Right cardiac atrium (tissue), 5 donors: Measurements from ENCODE around the gene VPS36. TPM values are rescaled to one million over a fixed set of nuclear protein-coding genes. Genes with fewer than 3 reads are reported as not detected.
"Not testable (repeated sequence)": the region's sequence is repeated elsewhere in the genome, so short reads cannot be mapped to it uniquely, and the experiment has no call there.

Experiments used
- ATAC-seq, 2 donors: fragments of 200-7000 bp; cut with Tn5 transposase; one replicate each; pipeline versions ENCODE4 v1.8.0 to v1.9.1; 2020; ENCODE audit warnings: moderate library complexity in 2 of 2, mild to moderate bottlenecking in 1 of 2
- DNase-seq, 3 donors: peaks; one replicate each; pipeline ENCODE4 v3.0.0-alpha.2; 2020
- H3K27ac ChIP-seq: one replicate; pipeline ENCODE4 v1.5.1; 2013; ENCODE audit warnings: mild to moderate bottlenecking, low read length, control low read depth, moderate library complexity
- H3K27me3 ChIP-seq: one replicate; pipeline ENCODE4 v1.6.1; 2013; ENCODE audit not compliant: control insufficient read depth, insufficient read depth
- H3K4me1 ChIP-seq: one replicate; pipeline ENCODE4 v1.6.1; 2013; ENCODE audit warnings: low read length; ENCODE audit not compliant: control insufficient read depth, insufficient read depth
- H3K4me3 ChIP-seq: one replicate; pipeline ENCODE4 v1.5.1; 2013; ENCODE audit warnings: low read length, control low read depth
- H3K9me3 ChIP-seq: one replicate; pipeline ENCODE4 v1.6.1; 2013; ENCODE audit warnings: low read length; ENCODE audit not compliant: control insufficient read depth
- WGBS: extraction: QIAGEN DNeasy Blood & Tissue Kit; methylation state at CpG from one replicate; pipeline ENCODE4 v1.1.7; 2013; 5-methylcytosine and 5-hydroxymethylcytosine counted together
- intact Hi-C, 4 donors: fragments of 100-400 bp; cut with DNase I; formaldehyde crosslinking; loops; one replicate each; pipeline versions ENCODE4 v1.11.0 to v1.14.0; 2022 to 2023
- long read RNA-seq, 4 donors: library from polyadenylated mRNA; unstranded; transcript quantifications; one replicate each; pipeline ENCODE4 v2.0.0, GENCODE V29; 2020 to 2021
- polyA plus RNA-seq: library from polyadenylated mRNA; stranded (reverse); fragments of 200-250 nt; gene quantifications from one replicate; pipeline ENCODE4 v1.2.3, GENCODE V29; 2013
- total RNA-seq, 4 donors: library from RNA; stranded (reverse); fragmentation: NEBNext Ultra II Directional; extraction: Animal tissue kit (Norgen Biotek cat#: 25700); gene quantifications; one replicate each; pipeline ENCODE4 v1.2.1, GENCODE V29; 2021
- donor health status: healthy with polysubstance abuse.
- donor health status: DM: no; HTN: yes; CAD: no.
- donor health status: DM: no; HTN: no; CAD: no.
- donor health status: DM: no; HTN: yes; CAD: no; lungs with severe emphysema.
- donor health status: DM: yes; HTN: yes; CAD: no.

The VPS36 gene, protein sequence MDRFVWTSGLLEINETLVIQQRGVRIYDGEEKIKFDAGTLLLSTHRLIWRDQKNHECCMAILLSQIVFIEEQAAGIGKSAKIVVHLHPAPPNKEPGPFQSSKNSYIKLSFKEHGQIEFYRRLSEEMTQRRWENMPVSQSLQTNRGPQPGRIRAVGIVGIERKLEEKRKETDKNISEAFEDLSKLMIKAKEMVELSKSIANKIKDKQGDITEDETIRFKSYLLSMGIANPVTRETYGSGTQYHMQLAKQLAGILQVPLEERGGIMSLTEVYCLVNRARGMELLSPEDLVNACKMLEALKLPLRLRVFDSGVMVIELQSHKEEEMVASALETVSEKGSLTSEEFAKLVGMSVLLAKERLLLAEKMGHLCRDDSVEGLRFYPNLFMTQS
- 10 to 100 TPM; 32.6 to 38.8 (median 34.9) TPM for total RNA-seq
- 20.5 TPM for polyA plus RNA-seq
- long read RNA-seq, donor 1, full-length matches to known transcripts, result 81 of 110 reads
- long read RNA-seq, donor 1, partial matches to known transcripts, result 12 of 110 reads
- long read RNA-seq, donor 1, other reads (novel, unspliced or antisense), result 17 of 110 reads
- long read RNA-seq, donor 2, full-length matches to known transcripts, result 30 of 46 reads
- long read RNA-seq, donor 2, partial matches to known transcripts, result 8 of 46 reads
- long read RNA-seq, donor 2, other reads (novel, unspliced or antisense), result 8 of 46 reads
- long read RNA-seq, donor 3, full-length matches to known transcripts, result 67 of 100 reads
- long read RNA-seq, donor 3, partial matches to known transcripts, result 22 of 100 reads
- long read RNA-seq, donor 3, other reads (novel, unspliced or antisense), result 11 of 100 reads
- long read RNA-seq, donor 4, full-length matches to known transcripts, result 21 of 31 reads
- long read RNA-seq, donor 4, partial matches to known transcripts, result 6 of 31 reads
- long read RNA-seq, donor 4, other reads (novel, unspliced or antisense), result 4 of 31 reads

DNA sequence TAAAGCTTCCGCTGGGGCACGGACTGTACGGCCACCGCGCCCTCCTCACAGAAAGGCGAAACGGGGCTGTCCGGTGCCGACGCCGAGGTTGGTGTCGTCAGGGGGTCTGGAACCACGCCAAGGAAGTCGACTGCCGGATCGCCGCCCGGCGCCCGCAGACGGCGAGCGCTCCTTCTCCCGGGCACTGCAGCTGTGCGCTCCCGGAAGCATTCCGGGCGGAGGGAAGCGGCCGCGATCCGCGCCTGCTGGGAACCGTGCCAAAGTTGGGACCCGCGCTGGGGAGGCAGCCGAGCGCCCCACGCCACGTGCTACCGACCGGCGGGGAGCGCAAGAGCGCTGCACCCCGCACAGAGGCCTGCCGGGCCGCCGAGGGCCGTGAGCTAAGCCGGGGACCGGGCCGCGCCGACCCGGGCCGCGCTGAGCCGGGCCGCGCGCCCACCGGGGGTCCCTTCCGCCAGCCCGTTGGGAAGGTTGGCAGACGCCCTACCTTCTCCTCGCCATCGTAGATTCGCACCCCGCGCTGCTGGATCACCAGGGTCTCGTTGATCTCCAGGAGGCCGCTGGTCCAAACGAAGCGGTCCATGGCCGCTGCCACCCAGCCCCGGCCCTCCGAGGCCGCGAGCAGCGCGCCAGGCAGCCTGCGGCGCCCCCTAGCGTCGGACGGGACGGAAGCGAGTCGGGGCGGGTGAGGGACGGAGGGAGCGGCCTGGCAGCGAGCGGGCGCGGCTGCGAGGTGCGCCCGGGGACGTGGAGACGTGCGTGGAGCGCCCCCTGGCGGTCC lies at the start of gene VPS36:
VPS36 (minus strand) TSS at position 623 of the 781 bp plus-strand sequence; CDS start at position 583, 40 bp downstream.
- peaks cover 2% of the 10 kb centered on the region for H3K4me1 ChIP-seq
- DNase-seq (peak; percentile 97 to 99 (median 99)), ATAC-seq (peak; percentile 92 to 95)
- H3K4me3 ChIP-seq, result peak within 1 kb of the TSS; percentile 81
- peak within 1 kb of the TSS; percentile 97 for H3K27ac ChIP-seq
- intact Hi-C loops, result loop anchor here in 3 of 4 donors (5.0 to 10.0 kb wide), 3 partner anchors 48 to 108 kb away; no protein-coding TSS in a partner anchor
- H3K27me3 ChIP-seq, result no peaks in the 10 kb centered on the region
- under 1% methylated on average over 105 of the region's 105 CpGs for WGBS
- H3K9me3 ChIP-seq, result no peaks in the 10 kb centered on the region

DNA sequence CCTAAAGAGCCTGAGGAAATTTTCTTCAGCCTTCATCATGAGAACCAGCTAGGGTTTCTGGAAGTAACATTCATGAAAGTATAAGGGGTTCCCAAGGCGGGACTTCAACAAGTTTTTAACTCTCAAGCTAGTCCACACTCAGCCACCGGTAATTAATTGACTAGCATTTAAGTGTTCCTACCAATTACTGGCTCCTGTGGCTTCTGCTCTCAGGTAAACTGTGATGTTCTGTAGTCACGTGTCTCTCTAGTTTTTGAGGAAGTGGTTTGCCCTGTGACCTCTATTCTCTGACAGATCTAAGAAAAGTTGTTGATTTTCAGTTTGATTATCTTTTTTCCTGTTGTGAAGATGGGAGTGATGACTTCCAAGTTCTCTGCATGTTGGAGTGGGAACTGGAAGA lies 47.5 kb upstream of the VPS36 start:
- H3K27me3 ChIP-seq, H3K27ac ChIP-seq, intact Hi-C loops, DNase-seq, H3K4me1 ChIP-seq, H3K4me3 ChIP-seq, H3K9me3 ChIP-seq, ATAC-seq: not testable (repeated sequence)
- 63% methylated on average over 3 of the region's 3 CpGs for WGBS

DNA sequence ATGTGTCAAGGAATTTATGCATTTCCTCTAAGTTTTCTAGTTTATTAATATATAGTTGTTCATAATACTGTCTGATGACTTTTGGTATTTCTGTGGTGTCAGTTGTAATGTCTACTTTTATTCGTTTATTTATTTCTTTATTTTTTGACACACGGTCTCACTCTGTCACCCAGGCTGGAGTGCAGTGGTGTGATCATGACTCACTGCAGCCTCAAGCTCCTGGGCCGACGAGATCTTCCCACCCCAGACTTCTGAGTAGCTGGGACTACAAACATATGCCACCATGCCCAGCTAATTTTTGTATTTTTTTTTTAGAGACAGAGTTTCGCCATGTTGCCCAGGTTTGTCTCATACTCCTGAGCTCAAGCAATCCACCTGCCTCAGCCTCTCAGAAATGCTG lies 43.8 kb upstream of the VPS36 start:
- H3K27me3 ChIP-seq, ATAC-seq, H3K4me3 ChIP-seq, H3K4me1 ChIP-seq, H3K9me3 ChIP-seq, DNase-seq, intact Hi-C loops, H3K27ac ChIP-seq: not testable (repeated sequence)
- 72% methylated on average over 5 of the region's 5 CpGs for WGBS

GRCh38 chr13:52491015-52491414 lies 40.6 kb upstream of the VPS36 start:
- 82% methylated on average over 2 of the region's 5 CpGs for WGBS
- H3K4me3 ChIP-seq, DNase-seq, intact Hi-C loops, H3K9me3 ChIP-seq, H3K27me3 ChIP-seq, H3K4me1 ChIP-seq, H3K27ac ChIP-seq, ATAC-seq: not testable (repeated sequence)

- H3K27ac ChIP-seq, intact Hi-C loops, DNase-seq, H3K9me3 ChIP-seq, ATAC-seq, H3K27me3 ChIP-seq, H3K4me1 ChIP-seq, H3K4me3 ChIP-seq: not testable (repeated sequence)
- WGBS, result no CpG with 5 or more reads among the region's 22 CpGs
These were observed 38.3 kb upstream of the VPS36 start for GRCh38 chr13:52488763-52489162.

DNA sequence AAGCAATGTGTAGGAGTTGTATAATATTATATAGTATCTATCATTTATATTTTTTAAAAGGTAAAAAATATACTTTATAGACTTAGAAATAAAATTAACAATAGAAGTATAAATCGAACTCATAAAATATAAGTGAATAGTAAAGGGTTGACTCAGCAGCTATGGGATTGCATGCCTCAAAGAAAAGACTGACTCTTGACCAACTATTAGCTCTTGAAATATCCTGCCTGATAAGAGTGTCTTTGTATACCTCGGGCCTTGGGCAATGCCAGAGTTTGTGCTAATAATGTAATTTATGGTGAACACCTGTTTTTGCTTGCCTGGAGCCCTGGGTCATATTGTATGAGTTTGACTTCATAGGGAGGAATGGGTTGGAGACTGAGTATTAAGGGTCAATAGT lies 36.6 kb upstream of the VPS36 start:
- ATAC-seq, H3K27me3 ChIP-seq, DNase-seq, H3K4me1 ChIP-seq, H3K27ac ChIP-seq, H3K9me3 ChIP-seq, intact Hi-C loops, H3K4me3 ChIP-seq: not testable (repeated sequence)
- WGBS, result 59% methylated on average over 2 of the region's 2 CpGs

DNA sequence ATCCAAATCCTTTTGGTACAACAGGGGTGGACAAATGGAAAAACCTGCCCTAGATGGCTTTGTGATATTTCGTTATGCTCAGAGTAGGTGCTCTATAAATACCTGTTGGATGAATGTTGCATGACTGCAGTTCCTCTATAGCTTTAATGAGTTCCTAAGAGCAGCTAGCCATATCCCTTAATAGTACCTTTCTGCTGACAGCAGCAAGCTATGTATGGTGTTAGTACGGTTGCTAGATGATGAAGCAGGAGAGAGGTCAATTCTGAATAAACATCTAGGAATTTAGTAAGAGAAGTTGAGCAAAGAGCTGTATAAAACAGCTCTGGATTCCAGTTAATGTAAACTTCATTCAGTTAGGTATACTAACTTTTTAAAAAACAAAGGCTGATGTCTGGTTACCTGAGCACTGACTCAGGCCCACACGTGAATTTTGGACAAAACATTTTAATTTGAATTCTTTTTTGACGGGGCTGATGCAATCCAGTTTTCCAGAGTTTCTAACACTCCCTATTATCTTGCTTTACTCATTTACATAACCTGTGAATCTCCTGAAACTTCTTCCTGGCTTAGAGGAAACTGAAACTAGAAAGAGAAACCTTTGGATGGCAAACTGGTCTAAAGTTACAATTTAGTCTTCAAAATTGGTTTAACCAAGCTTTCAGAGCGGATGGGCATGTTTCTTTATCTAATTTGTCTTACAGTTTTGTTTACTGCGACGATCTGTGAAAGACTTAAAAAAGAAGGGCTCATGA lies 30.4 kb upstream of the VPS36 start:
- H3K4me3 ChIP-seq, H3K9me3 ChIP-seq, H3K27me3 ChIP-seq, DNase-seq, H3K4me1 ChIP-seq, ATAC-seq, intact Hi-C loops, H3K27ac ChIP-seq: not testable (repeated sequence)
- 85% methylated on average over 6 of the region's 7 CpGs for WGBS

- H3K27me3 ChIP-seq, H3K4me3 ChIP-seq, intact Hi-C loops, DNase-seq, H3K27ac ChIP-seq, ATAC-seq, H3K4me1 ChIP-seq, H3K9me3 ChIP-seq: not testable (repeated sequence)
- 97% methylated on average over 2 of the region's 2 CpGs for WGBS
These were observed 18.1 kb upstream of the VPS36 start for GRCh38 chr13:52468487-52468886.

DNA sequence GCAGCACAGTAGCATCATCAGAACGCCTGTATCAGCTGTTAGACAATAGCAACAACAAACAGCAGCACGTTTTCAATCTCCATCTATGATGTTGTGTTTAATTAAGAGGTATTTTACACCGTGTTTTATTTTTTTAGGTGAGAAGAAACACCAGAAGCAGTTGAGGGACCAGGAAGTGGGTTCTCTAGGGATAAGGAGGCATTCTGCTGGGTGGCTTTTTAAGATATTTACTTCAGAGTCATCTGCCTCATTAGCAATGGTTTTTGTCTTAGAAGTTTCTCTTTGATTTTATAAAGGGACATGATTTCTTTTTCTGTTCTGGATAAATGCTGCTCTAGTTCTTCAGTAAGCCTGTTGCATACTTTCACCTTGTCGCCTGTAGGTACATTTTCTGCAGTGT lies 13.1 kb upstream of the VPS36 start:
- no peak for DNase-seq
- Histone ChIP-seq H3K4me3 (no peak overlapping the region), H3K27ac (no peak overlapping the region), H3K27me3 (no peaks in the 10 kb centered on the region), H3K4me1 (no peaks in the 10 kb centered on the region), H3K9me3 (no peaks in the 10 kb centered on the region)
- no peak for ATAC-seq
- 81% methylated on average over 4 of the region's 4 CpGs for WGBS
- intact Hi-C loops, result no loop called here

GRCh38 chr13:52461265-52461664 lies 10.8 kb upstream of the VPS36 start:
- H3K4me3 ChIP-seq, result no peak overlapping the region
- no peak for ATAC-seq
- no peaks in the 10 kb centered on the region for H3K9me3 ChIP-seq
- no peak for DNase-seq
- H3K27me3 ChIP-seq, result no peaks in the 10 kb centered on the region
- WGBS, result 83% methylated on average over 3 of the region's 3 CpGs
- H3K4me1 ChIP-seq, result no peaks in the 10 kb centered on the region
- intact Hi-C loops, result no loop called here
- H3K27ac ChIP-seq, result no peak overlapping the region
